AG10803 (cell line): ENCODE data around the gene MBOAT7.
"Not testable (repeated sequence)": the region's sequence is repeated elsewhere in the genome, so short reads cannot be mapped to it uniquely, and the experiment has no call there.

ENCODE experiments used
- DNase-seq: peaks from one replicate; pipeline ENCODE4 v3.0.0; 2010; ENCODE audit warnings: low read depth
- H3K4me3 ChIP-seq: 2 replicates; pipeline ENCODE4 v1.5.1; 2011; ENCODE audit warnings: mild to moderate bottlenecking, low read length, control low read depth
- TF ChIP-seq, protein P1 (sequence below): conservative IDR thresholded peaks from 2 replicates; pipeline ENCODE4 v1.5.1; 2011; ENCODE audit warnings: mild to moderate bottlenecking, low read length, control low read depth, inconsistent platforms

Gene MBOAT7

DNA sequence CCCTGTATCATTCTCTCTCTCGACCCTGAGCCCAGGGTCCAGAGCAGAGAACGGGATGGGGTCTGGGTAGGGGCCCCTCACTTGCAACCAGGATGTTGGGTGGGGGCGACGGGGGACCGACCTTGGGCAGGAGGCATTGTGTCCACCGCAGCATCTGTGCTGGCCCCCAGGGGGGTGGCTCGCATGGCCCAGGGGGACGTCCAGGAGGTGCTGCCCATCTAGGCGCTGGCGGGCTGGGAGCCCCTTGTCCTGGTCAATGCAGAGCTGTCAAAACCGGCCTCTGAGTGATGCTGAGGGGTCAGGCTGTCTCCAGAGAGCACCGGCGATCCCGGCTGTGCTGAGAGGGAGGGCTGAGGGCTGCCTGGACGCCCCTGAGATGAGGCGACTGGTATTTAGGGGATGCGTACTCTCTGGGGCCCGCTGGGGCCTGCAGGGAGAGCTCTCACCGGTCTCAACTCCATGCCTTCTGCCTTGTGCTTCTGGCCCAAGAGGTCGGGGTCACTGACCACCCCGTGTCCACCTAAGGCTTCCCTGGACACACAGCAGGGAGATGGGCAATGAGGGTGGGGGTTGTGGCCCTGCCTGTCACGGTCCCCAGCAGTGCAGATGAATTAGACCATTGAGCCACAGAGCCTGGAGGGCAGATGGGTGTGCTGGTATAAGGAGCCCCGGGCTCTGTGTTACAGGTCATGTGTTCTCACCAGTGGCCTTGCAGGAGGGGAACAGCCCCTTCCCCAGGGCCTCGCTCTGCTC lies 19.9 kb upstream of the MBOAT7 start:
- no peak for DNase-seq
- no peak overlapping the region for H3K4me3 ChIP-seq
- TF ChIP-seq, protein P1, sequence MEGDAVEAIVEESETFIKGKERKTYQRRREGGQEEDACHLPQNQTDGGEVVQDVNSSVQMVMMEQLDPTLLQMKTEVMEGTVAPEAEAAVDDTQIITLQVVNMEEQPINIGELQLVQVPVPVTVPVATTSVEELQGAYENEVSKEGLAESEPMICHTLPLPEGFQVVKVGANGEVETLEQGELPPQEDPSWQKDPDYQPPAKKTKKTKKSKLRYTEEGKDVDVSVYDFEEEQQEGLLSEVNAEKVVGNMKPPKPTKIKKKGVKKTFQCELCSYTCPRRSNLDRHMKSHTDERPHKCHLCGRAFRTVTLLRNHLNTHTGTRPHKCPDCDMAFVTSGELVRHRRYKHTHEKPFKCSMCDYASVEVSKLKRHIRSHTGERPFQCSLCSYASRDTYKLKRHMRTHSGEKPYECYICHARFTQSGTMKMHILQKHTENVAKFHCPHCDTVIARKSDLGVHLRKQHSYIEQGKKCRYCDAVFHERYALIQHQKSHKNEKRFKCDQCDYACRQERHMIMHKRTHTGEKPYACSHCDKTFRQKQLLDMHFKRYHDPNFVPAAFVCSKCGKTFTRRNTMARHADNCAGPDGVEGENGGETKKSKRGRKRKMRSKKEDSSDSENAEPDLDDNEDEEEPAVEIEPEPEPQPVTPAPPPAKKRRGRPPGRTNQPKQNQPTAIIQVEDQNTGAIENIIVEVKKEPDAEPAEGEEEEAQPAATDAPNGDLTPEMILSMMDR = no peak

DNA sequence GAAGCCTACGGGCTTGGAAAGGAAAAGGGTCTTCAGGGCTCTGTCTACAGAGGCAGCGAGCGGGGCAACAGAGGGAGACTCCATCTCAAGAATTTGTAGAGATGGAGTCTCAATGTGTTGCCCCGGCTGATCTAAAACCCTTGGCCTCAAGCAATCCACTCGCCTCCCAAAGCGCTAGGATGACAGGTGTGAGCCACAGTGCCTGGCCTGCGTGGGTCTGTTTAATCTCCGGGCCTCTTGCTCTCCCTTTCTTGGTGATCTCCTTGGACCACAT lies 19.3 kb upstream of the MBOAT7 start:
- H3K4me3 ChIP-seq = no peak overlapping the region
- TF ChIP-seq, protein P1 = no peak
- DNase-seq = no peak

DNA sequence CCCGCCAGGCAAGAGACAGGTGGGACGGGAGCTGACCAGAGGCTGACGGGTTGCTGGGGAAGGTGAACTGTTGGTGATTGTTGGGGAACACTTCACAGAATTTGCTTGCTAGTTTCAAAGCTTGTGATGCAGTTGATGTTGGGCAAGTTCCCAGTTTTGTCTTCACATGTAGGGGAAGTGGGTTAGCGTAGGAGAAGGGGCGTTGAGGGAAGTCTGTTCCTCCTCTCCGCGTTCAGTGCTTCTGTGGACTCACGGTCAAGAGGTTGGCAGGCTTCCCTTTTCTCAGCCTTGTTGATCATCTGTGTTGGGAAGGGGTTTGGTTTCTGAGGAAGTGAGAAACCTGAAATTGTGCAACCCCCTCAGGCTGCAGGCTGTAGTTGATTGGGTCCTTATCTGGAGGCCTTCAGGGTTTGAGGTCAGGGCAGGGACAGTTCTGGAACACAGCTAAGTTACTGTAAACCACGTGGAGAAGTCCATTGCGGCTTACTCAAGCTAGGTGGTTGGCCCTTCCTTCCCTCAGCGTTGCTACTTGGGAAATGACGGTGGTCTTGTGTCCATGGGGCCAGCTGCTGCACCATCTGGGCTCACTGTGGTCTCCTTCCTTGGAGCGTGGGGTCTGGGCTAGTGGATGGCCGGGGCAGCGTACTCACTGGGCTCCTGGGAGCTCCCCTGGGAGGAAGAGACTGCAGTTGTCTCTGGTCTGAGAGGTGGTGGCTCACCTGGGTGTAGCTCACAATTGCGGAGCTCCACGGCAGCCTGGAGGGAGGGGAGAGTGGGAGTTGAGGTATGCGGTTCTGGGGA lies 18.8 kb upstream of the MBOAT7 start:
- peak; percentile 58 for DNase-seq
- TF ChIP-seq, protein P1 = no peak
- H3K4me3 ChIP-seq = no peak overlapping the region

DNA sequence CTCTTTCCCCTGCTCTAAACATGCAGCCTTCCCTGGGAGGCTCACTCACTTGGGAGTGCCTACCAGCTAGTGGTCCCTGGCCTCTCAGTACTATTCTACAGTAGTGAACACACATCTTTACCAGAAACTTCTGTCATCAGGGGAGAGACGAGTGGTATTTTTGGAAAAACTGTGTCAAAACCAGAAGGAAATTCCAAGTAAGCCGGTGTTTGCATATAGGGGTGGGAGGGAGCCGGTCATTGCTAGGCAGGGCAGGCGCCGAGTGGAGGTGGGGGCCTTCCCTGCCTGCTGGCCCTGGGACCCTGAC lies 18.2 kb upstream of the MBOAT7 start:
- no peak overlapping the region for H3K4me3 ChIP-seq
- no peak for DNase-seq
- TF ChIP-seq, protein P1 = no peak

DNA sequence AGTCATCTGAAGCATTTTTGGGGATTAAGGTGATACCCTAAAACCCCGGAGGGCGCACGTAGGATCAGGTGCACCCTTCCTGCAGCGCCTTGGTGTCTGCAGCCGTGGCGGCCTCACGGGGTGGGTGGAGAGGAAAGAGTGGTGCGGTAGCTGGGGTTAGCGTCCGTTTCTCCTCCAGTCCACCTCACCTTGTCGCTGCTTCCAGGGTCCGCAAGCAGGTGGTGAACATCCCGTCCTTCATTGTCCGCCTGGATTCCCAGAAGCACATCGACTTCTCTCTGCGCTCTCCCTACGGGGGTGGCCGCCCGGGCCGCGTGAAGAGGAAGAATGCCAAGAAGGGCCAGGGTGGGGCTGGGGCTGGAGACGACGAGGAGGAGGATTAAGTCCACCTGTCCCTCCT lies 17.8 kb upstream of the MBOAT7 start:
- not testable (repeated sequence) for DNase-seq, H3K4me3 ChIP-seq

DNA sequence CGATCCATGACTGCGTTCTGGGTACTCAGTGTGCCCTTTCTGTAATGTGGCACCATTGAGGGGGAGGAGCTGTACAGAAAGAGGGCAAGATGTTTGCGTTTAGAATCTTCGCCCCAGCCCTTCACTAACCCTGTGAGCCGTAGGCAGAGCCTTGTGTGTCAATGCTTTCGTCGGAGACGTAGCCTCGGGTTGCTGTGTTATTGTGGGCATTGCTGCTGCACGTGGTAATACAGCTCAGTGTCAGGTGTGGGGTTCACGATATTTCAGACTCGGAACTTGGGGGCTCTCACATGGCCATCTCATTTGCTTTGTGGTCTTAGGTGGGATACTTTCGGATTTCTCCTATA lies 17.4 kb upstream of the MBOAT7 start:
- TF ChIP-seq, protein P1 = no peak
- no peak overlapping the region for H3K4me3 ChIP-seq
- DNase-seq = no peak

DNA sequence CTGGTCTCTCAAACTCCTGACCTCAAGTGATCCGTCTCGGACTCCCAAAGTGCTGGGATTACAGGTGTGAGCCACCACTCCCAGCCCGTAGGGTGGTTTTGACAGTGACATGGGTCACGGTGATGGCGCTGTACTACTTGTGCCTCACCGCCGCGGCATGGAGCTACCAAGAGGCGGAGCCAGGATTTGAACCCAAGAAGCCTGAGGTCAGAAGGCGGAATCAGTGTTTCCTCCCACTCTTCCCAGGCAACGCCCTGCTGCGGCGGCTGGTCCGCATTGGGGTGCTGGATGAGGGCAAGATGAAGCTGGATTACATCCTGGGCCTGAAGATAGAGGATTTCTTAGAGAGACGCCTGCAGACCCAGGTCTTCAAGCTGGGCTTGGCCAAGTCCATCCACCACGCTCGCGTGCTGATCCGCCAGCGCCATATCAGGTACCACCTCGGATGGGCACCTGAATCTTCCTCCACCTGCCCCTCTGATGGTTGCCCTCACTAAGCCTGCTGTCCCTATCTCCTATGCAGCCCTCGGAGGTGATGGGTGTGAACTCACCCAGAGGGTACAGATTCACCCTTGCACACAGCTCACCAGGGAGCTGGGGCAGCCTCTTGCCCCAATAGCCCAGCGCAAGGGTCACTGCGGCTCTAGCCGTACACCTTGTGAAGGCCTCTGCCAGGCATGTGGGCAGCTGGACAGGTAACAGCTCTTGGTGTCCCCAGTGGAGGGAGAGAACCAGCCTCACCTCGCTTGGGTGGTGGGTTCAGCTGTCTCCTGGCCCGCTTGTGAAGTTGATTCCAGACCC lies 16.9 kb upstream of the MBOAT7 start:
- H3K4me3 ChIP-seq = no peak overlapping the region
- TF ChIP-seq, protein P1 = no peak
- no peak for DNase-seq
